Stimulated activated CD4-positive, alpha-beta T cell treated with anti-CD3 and anti-CD28 coated beads, Interleukin-12 subunit alpha, Interleukin-12 subunit beta, amount 100 ng/mL, for 24 hours (primary cell): ENCODE results near the gene CKAP2L.
A peak's percentile ranks its signal among the peaks of the same experiment; 100 is the strongest.

Experiments used
- DNase-seq, 2 experiments: peaks; one replicate each; pipeline ENCODE4 v3.0.0-alpha.2; 2020; ENCODE audit warnings: low read depth in 2 of 2

Gene CKAP2L, protein sequence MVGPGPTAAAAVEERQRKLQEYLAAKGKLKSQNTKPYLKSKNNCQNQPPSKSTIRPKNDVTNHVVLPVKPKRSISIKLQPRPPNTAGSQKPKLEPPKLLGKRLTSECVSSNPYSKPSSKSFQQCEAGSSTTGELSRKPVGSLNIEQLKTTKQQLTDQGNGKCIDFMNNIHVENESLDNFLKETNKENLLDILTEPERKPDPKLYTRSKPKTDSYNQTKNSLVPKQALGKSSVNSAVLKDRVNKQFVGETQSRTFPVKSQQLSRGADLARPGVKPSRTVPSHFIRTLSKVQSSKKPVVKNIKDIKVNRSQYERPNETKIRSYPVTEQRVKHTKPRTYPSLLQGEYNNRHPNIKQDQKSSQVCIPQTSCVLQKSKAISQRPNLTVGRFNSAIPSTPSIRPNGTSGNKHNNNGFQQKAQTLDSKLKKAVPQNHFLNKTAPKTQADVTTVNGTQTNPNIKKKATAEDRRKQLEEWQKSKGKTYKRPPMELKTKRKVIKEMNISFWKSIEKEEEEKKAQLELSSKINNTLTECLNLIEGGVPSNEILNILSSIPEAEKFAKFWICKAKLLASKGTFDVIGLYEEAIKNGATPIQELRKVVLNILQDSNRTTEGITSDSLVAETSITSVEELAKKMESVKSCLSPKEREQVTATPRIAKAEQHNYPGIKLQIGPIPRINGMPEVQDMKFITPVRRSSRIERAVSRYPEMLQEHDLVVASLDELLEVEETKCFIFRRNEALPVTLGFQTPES

DNA sequence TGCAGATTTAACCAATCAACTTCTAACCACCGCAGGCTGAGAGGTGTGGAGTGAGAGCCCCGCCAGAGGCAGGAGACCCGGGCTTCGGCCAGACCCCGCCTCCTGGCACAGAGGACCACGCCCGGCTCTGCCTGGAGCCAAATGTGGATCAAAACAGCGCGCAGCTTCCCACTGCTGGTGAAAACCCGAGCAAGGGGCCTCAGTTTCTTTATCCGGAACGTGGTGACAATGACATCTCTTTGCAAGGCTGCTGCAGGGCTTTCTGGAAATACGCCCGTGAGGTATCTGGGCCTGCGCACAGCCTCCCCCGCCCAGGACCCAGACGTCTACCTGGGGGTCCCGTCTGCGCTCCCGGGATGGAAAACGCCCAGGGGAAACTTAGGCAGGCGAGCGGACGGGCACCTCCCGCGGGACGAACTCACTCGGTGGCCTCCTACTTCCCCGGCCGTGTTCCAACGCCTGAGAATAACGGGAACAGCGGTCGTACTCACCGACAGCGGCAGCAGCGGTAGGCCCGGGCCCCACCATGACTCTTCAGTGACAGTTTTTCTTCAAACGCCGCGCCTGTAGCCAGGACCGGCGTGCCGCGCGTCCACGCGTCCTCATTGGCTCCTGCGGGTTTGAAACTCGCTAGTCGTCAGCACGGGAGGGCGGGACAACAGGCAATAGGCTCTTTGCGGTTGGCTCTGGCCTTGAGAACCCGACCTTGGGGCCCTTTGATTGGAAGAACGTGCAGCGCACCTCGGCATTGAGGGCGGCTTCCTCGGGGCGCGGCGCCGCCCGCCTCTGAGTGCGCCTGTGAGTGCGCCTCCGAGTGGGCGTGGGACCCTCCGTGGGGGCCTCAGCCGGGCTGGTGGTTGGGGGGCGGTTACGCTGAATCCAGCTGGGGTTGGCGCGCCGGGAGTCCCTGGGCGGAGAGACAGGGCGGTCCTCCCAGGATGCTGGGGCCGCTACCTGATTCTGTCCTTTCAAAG is at the start of gene CKAP2L:
CKAP2L (minus strand) TSS at position 539 of the 974 bp plus-strand sequence; CDS start at position 528, 11 bp downstream.
- DNase-seq, result peak; percentile 91 to 96

DNA sequence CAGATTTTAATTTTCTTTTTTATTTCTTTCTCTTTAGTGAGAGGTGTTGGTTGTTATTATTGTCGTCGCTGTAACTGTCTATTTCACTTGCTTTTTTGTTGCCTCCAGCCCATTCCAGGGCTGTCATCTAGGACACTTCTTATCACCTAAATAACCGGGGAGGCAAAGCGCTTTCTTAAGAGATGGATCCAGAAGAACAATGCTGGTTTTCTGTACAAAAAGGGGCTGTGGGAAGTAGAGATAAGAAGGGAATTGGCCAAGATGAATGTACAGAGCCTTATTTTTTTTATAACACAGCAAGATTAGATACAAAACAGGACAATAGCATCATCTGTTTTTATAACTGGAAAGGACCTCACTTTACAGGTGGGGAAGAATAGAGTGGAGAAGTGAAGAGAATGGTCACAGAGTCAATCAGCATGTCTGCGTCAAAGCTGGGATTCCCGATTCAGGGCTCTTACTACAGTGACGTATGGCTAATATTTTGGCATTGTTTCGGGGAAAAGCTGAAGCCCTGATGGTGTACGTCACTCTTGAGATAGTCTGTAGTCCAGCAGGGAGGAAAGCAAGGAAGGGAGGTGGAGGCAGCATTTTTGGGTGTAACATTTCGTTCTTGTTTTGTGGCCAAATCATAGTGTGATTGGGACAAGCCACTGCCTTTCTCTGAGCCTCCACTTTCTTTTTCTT is 49.0 kb upstream of the CKAP2L start:
- no peak for DNase-seq

DNA sequence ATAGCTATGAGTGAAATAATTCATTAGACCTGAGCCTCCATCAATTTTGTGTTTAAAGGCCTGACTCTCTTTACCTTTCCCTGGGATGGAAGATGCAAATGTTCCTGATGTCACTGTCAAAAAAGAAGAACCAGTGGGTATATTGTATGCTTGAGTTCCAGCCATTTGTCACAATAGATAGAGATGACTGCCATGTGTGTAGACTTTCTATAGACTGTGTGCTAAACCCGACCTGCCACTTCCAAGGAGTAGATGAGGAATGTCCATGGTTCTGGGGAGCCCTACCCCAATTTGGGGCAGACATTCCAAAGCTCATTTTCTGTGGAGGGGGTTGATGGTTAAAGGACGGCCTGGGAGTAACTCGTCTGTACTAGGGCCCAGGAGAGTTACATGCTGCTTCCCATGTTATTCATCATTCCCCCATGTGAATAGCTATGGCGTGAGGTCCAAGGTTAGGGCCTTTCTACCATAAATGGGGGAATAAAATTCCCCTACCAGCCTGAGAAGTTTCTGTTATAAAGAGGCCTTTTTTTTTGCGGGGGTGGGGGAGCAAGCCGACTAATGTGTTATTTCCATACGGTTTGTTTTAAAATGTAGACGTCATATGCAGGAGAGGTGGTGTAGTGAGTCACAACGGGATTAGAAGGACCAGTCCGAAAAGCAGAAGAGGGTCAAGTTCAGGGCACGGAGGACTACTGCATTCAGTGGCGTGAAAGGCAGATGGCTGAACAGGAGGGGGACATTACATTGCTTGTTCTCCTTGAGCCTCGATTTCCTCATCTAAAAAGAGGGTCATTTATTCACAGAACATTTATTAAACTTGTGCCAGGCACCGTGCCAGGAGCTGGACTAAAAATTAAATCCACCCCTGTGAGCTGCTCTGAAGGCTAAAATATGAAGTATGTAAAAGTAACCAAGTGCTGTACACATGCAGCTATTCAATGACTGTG is 48.2 kb upstream of the CKAP2L start:
- DNase-seq, result no peak

DNA sequence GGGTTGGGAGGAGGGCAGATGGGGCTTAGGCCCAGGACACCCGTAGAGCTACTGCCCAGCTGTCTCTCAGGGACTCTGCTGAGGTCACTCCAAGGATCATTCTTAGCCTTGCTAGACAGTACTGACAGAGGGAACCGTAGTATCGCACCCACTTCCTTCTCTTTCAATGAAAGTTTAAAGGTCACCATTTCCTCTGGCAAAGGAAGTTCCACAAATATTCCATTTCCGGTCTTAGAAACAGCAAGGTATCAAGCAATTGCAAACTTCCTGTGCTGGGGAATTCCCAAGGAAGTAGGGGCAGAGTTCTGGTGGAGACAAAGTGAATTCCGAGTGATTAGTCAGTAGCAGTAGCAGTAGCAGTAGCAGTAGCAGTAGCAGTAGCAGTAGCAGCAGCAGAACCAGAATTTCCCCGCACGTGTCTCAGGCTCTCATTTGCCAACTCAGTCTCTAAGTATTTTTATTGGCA is 47.5 kb upstream of the CKAP2L start:
- DNase-seq, result peak in 1 of 2 experiments; percentile 15

DNA sequence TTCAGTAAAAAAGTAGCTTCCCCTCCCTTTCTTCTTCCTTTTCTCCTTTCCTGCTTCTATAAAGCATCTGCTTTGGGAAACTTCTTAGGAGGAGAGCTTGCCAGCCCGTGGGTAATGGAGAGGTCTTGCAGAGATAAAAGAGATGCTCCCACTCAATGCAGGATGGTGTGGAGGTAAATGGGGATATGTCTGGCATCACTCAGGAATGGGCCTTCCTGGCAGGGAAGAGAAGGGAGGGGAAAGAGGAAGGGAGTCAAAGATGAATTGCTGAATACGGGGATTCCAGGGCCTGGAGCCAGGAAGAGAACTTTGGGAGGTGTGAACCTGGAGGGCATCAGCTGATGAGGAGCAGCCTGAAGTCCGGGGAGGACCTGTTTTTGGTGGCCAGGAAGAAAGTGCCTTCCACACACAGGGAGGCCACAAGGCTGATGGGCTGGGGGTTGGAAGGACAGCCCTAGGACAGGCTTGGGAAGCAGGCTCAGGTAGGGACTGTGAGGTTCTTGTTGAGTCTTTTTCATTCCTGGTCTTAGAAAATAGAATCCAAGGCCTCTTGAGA is 46.9 kb upstream of the CKAP2L start:
- DNase-seq, result no peak

DNA sequence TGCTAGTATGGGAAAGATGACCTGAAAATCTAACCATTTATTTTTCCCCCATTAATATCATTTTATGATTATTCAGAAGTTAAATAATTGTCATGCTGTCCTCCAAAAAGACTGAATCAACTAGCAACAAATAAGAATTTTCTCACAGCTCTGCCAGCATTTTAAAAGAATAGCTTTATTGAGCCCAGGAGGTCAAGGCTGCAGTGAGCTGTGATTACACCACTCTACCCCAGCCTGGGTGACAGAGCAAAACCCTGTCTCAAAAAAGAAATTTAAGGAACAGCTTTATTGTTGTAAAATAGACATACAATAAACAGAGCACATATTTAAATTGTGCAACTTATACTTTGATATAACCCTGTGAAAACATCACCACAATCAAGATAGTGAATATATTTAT is 44.7 kb upstream of the CKAP2L start:
- no peak for DNase-seq

DNA sequence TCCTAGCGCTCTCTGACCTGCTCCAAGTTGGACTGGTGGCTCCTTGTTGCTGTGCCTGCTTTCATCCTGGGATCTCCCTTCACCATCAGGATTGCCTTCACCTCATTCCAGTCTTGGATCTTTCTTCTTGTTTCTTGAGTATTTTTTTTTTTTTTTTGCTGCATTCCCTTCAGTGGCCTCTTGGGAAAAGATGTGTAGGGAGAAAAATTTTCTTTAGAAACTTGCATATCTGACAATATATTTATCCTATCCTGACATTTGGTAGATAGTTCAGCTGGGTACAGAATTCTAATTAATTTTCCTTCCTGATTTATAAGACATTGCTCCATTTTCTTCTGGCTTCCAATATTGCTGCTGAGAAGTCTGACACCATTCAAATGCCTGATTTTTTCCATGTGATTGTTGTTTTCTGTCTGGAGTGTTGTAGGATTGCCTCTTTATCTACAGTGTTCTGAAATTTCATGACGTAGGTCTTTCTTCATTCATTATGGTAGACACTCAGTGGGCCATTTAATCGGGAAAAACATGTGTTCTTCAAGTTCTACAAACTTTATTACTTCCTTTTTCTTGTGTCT is 42.9 kb upstream of the CKAP2L start:
- no peak for DNase-seq

DNA sequence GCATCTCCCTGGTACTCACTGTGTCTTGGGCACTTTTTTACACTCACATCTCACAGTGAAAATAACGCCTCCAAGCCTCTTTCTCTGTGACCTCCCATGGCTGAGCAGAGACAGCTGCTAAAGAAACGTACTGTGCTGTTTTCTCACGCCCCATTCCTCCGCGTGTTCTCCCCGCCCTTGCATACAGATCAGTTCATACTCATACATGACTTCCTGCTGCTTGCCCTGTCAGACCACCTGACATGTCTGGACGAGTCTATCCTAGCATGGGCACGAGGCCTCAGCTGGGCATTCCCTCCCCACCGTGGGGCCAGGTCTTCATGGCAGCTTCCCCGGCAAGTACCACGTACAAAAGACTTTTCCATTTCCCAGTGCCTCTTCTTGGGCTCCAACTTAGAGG is 41.1 kb upstream of the CKAP2L start:
- DNase-seq, result no peak

DNA sequence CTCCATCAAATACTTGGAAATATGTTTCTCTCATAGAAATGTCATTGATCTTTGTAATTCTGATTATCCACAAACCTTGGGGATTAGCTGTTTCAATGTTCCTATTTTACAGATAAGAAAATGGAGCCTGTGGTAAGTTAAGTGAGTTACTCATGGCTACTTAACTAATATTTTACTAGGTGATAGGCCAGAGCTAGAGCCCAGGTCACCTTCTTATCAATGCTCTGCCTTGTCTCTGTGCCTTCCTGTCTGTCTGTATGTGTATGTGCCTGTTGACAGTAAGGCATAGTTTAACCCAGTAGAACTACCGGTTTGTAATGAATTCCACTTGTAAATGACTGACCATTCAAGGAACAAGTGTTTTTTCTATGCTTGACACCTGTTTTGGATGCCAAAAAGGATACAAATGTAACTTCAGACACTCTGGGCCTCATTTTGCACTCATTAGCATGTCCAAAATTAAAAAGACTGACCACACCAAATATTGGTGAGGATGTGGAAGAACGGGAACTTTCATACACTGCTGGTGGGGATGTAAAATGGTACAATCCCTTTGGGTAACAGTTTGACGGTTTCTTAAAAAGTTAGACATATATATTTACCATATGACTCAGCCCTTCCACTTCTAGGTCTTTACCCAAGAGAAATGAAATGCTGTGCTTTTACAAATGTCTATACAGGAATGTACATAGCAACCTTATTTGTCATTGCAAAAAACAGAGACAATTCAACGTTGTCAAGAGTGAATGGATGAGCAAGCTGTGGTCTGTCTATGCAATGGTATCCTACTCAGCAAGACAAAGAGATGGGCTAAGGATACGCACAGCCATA is 39.5 kb upstream of the CKAP2L start:
- DNase-seq, result no peak

DNA sequence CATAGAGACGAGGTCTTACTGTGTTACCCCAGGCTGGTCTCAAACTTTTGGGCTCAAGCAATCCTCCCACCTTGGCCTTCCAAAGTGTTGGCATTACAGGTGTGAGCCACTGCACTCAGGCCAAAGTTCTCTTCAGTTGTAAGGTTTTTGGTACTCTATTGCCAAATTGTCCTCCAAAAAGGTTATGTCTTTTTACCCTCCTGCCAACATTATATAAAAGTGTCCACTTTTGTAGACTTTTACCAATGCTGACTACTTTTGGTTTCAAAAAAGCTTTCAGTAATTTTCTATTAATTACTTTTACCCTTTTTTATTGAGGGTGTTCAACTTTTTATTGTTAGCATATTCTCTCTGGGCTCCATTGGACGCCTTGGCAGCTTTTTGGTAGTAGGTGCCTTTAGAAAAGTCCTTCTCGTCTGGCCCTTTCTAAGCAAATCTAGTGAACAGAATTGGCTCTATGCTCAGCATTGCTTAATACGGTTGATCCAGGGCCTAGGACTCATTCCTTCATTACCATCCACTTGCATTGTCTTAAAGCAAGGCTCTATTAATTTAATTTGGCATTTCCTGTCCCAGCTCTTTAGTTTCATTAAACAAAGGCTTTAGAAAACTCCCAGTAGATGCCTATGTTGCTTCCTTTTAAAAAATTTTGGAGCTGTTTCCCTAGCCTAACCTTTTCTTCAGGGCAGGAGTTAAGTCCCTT is 36.6 kb upstream of the CKAP2L start:
- DNase-seq, result no peak

DNA sequence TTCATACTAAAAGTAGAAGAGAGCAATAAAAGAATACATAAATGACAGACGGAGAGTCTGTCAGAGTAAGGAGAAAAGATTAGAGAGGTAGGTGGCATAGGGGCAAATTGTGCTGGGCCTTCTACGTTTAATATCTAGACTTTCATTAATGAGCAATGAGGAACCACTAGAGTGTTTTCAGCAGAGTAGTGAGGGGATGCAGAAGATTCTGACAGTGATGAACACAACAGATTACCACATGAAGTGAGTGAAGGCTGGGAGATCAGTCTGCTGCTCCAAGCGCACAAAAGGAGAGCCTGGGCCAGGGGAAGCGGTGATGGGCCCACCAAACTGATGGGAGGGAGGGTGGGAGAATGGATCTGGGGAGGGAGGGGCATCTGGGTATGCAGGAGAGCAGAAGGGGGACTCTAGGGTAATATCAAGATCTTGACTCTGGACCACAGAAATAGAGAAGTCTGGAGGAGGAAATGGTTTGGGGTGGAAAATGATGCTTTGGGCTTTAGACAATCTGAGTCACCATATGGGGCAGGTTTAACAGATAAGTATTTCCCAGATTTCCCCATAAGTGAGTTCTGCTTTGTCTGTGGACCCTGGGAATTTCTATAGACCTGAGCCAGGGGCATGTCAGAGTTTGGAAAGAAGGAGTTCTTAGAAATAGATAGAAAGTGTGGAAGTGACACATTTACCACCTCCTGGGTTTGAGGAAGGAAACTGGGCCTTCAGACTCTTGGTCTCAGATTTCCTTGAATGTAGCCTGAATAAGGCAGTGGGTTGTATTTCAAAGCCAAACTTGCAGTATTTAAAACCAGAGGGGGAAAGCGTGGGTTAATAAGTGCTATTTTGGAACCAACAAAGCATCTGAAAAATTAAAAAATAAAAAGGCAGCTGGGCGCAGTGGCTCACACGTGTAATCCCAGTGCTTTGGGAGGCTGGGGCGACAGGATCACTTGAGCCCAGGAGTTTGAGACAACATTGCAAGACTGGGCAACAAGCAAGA is 34.9 kb upstream of the CKAP2L start:
- DNase-seq, result no peak

DNA sequence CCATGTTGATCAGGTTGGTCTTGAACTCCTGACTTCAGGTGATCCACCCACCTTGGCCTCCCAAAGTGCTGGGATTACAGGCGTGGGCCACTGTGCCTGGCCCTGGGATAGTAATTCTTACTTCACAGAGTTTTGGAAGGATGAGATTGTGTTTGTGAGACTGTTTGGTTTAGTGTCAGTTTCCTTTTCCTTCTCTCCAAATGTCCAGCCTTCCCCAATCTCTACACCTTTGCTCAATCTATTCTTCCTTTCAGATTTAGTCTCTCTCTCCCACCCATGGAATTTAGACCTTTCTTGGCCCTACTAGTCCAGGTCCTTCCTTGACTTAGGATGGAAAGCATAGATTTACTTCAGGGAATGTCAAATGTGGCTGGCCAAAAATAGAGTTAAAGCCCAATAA is 32.1 kb upstream of the CKAP2L start:
- DNase-seq, result no peak

DNA sequence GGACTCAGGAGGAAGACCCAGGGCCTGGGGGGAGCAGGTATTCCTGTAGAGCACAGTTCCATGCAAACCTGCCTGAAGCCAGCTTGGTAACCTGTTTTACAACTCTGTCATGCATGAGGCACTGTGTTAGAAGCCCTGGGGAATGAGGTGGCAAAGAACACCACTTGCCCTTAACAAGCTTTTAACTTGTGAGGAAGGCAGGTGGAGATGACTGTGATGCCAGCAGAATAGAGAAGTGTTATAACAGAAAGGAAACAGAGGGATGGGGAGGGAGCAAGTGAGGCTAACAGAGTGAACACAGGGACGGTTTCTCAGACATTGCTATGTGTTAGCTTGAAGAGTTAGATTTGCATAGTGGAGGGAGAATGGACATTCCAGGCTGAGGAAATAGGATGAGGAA is 31.4 kb upstream of the CKAP2L start:
- DNase-seq, result no peak

DNA sequence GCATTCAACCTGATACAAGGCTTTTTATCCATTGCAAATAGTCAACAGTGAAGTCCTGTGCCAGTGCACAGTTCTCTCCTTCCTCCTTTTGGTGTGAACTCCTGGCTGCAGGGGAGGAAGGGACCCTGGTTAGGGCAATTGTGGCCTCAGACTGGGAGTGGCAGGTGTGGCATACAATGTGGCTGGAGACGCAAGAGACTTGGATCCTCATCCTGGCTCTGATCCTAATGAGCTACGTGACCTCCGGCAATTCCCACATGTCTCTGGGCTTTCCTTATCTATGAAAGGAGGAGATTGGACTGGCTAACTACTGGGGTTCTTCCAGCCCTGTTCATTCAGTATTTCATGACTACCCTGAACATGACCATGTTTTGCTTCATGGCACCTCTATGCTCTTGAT is 30.4 kb upstream of the CKAP2L start:
- DNase-seq, result no peak

DNA sequence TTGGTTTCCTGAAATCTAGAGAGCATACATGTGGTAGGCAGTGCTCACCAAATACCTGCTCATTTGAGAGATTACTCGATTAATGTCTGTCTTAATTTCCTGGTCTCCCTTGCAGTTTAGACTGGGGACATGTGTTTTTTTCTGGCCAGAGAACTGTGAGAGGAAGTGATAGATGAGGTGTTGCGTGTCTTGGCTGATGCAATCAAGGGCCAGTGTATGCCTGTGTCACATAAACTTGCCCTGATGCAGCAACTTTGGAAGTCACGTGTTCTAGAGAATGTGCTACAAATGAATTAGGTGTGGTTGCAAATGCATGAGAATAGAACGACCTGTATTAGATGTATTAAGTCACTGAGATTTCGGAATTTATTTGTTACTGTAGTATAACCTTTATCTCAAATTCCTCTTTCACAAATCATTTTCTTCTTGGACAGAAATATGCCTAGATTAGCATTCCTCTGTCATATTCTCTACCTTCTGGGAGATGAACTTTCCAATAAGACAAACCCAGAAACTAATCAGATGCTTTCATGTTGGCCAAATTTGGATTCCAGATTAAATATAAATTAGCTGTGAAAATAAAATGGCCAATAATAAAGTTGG is 29.8 kb upstream of the CKAP2L start:
- no peak for DNase-seq

DNA sequence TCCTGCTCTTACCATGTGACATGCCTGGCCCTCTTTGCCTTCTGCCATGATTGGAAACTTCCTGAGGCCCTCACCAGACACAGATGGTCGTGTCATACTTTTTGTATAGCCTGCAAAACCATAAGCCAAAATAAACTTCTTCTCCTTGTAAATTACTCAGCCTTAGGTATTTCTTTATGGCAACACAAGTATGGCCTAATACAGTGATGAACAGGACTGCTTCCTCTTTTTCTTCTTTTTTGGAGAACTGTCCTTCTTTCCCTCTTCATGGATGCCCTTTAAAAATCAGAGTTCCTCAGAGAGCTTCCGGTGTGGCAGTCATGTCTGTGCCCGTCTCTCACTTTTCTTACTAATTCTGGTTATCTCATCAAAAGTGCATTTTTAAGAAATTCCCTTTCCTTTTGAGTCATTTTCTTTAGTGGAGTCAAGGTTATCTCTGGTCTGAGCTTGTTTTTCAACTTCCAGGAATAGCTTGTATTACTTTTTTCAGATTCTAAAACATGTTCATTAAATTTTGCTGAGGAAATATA is 29.1 kb upstream of the CKAP2L start:
- DNase-seq, result no peak
